LNCAP (cell line): ENCODE data around the gene TPCN1.

ENCODE experiments used
- CTCF ChIP-seq: fragments of 450-650 bp; IDR thresholded peaks from 2 replicates; pipeline ENCODE4 v1.5.1; 2017; ENCODE audit warnings: mild to moderate bottlenecking

The TPCN1 gene

GRCh38 chr12:113189361-113189760 is 31.9 kb upstream of the TPCN1 start:
- no peak for TF ChIP-seq CTCF

GRCh38 chr12:113190761-113191160 is 30.5 kb upstream of the TPCN1 start:
- TF ChIP-seq CTCF, result no peak

GRCh38 chr12:113191227-113191626 is 30.0 kb upstream of the TPCN1 start:
- no peak for TF ChIP-seq CTCF

- TF ChIP-seq CTCF, result no peak
Observed at GRCh38 chr12:113194971-113195391, 26.3 kb upstream of the TPCN1 start.

GRCh38 chr12:113195598-113195997 is 25.7 kb upstream of the TPCN1 start:
- no peak for TF ChIP-seq CTCF

- TF ChIP-seq CTCF, result no peak
Observed at GRCh38 chr12:113196582-113196981, 24.7 kb upstream of the TPCN1 start.

GRCh38 chr12:113196990-113197389 is 24.3 kb upstream of the TPCN1 start:
- TF ChIP-seq CTCF, result peak; percentile 67

GRCh38 chr12:113197518-113198077 is 23.7 kb upstream of the TPCN1 start:
- no peak for TF ChIP-seq CTCF
